Stimulated activated naive CD4-positive, alpha-beta T cell treated with Interleukin-2 at 50 U/mL for 16 hours (primary cell): Measurements from ENCODE around the gene HIPK3.
"Not testable (repeated sequence)": the region's sequence is repeated elsewhere in the genome, so short reads cannot be mapped to it uniquely, and the experiment has no call there.

Experiments
- DNase-seq: peaks from one replicate; lab custom pipeline; 2025; lab: John Stamatoyannopoulos, UW

Gene HIPK3

GRCh38 chr11:33362051-33362910, 105.1 kb downstream of the HIPK3 start:
- no peak for DNase-seq

DNA sequence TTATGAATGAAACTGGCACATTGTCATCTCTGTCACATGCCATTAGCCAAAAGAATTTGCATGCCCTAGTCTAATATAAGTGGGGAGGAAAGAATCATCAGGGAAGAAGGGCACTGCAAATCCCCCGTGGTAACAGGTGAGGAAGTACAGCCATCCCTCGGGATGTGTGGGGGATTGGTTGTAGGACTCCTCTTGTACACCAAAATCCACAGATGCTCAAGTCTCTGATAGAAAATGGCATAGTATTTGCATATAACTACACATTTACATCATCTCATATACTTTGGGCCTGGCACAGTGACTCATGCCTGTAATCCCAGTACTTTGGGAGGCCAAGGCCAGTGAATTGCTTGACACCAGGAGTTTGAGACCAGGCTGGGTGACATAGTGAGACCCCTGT, 109.7 kb downstream of the HIPK3 start:
- no peak for DNase-seq

DNA sequence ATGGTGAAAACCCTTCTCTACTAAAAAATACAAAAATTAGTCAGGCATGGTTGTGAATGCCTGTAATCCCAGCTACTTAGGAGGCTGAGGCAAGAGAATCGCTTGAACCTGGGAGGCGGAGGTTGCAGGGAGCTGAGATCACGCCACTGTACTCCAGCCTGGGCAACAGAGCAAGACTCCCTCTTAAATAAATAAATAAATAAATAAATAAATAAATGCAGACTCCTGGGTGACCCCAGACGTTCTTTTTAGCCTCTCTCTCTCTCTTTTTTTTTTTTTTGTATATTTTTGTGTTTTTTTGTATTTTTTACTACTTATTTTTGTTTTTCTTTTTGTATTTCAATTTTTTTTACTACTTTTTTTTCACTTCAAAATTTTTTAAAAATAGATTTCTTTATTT, 111.3 kb downstream of the HIPK3 start:
- not testable (repeated sequence) for DNase-seq

DNA sequence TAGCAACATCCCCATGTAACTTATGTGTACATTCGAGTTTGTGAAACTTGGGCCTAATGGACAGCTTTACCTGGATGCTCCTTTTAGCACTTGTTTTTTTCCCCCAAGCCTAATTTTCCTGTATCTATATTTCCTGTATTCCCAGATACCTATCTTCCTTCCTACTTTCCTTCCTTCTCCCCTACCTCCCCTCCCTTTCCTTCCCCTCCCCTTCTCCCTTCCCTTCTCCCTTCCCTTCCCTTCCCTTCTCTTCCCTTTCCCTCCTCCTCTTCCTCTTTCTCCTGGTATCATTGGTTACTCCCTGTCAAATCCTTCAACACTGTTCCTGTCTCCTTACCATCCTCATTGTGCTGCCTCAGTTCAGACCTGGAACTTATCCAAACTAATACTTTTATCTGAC, 111.8 kb downstream of the HIPK3 start:
- no peak for DNase-seq

DNA sequence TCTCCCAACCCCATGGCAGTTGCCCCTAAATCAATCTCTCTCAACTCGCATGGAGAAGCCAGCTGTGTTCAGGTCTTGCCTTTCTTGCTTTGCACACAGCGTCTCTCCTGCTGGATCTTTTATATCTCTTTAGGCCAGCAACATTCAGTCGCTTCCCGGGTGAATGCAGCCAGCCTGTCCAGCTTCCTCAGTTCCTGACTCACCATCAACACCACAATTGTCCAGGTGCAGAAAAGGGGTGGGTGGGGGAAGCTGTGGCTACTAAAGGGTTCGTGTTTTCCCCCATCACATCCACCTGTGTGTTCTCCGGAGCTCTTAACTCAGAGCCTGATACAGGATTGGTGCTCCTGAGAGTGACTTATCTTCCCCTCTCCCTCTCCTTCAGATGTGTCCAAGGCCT, 116.5 kb downstream of the HIPK3 start:
- no peak for DNase-seq

DNA sequence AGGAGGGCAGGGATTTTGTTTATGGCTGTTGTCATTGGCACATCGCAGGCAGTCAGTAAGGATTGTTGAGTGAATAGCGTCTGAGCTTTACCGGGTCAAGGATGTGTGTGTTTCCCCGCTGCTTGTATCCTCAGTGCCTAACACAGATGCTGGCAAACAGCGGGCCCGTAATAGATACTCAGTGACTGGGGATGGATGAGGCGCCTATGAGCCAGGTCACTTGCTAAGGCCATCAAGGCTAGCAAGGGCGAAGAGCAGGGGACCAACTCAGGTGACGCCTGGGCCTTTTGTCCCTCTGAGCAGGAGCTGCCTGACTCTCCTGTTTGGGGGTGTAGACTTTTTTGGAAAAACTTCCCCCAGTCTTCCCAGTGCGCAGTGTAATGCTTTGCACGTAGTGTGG, 118.1 kb downstream of the HIPK3 start:
- no peak for DNase-seq

- DNase-seq = no peak
These were observed 118.6 kb downstream of the HIPK3 start, which contains the start of gene KIAA1549L for GRCh38 chr11:33375688-33376311. Gene KIAA1549L (plus strand): TSS chr11:33376108.

DNA sequence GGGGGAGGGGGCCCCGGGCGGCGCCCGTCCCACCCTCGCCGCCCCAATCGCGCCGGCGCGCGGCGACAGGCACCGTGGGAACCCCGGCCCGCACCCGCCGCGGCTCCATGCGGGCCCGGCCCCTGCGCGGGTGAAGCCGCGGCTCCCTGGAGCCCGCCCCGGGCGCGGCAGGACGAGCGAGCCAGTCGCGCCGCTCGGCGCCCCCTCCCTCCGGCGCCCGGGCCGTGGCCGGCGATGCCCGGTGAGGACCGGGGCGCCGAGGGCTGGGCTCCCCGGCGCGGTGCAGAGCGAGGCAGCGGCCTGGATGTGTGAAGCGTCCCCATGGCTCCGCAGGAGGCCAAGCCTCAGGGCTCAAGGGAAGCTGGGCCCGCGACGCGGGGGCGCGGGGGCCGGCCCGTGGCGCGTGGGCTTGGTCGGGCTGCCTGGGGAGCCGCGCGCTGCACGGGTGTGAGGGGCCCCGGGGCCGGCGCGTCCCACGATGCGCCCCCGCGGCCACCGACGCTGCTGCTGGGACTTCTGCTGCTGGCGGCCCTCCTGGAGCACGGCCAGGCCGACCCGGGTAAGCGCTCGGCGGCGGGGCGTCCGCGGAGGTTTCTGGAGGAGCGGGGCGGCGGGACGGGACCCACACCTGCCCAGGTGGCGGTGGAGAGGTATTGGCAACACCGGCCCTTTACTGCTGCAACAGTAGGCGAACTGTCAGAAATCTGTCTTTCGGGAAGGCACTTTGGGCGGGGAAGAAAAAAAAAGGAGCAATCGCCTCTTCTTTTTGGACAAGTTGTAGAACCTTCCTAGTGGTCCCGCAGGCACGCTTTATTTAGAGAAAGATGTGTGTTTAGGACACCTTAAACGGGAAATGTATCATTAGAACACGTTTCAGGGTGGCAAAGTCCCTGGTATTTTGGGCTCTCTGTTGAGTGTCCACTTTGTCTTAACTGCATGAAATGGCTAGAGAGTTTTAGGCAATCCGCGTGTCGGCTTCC, 119.4 kb downstream of the HIPK3 start:
- DNase-seq = no peak

GRCh38 chr11:33377412-33378370, 120.5 kb downstream of the HIPK3 start:
- DNase-seq = no peak

DNA sequence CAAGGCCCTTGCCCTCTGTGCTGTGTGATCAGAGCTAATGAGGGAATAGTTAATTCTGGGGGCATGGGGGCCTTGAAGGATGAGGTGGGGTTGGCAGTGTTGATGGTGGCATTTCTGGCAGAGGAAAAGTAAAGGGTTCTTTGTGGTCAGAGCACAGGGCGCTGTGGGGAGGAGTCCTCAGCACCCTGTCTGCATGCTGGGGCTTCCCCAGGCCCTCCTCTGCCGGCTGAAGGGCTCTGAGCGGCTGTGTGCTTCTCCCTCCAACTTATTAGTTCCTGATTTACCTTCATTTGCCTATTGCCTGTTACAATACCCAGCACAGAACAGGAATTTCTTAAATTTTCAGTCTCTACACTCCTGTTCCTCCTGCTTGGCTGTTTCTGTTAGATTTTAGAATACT, 122.8 kb downstream of the HIPK3 start:
- no peak for DNase-seq

DNA sequence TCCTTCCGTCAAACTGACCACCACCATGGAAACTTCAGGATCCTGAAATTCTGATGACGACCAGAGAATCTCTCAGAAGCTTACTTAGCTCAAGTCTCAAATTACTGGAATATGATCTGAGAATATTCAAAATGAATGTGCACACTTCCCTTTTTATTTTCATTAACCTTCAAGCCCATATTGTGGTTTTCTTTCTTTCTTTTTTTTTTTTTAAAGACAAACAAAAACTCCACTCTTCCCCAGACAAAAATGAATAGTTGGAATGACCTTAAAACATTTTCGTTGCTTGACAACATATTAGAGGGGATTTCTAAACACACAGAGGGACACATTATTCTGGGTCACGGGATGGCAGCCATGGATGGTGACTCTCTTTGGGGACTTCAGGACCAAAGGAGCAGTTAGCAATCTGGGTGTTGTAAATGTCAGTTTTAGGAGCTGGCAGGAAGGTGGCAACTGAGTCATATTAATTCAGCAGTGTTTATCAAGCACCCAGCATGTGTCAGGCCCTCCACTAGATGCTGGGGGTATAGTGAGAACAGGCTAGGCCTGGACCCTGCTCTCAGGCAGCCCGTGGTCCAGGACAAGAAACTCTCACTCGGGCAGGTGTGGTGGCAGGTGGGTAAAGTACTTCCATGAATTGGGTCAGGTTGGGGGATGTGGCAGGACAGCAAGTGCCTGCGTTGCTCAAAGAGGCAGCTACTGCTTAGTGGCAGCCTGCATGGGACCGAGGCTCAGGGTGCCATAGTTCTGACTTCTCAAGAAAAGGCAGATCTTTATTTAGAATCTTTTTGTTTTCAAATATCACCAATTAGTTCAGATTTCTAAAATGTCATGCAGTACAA, 126.1 kb downstream of the HIPK3 start:
- DNase-seq = no peak

GRCh38 chr11:33383920-33384209, 126.7 kb downstream of the HIPK3 start:
- DNase-seq = no peak

DNA sequence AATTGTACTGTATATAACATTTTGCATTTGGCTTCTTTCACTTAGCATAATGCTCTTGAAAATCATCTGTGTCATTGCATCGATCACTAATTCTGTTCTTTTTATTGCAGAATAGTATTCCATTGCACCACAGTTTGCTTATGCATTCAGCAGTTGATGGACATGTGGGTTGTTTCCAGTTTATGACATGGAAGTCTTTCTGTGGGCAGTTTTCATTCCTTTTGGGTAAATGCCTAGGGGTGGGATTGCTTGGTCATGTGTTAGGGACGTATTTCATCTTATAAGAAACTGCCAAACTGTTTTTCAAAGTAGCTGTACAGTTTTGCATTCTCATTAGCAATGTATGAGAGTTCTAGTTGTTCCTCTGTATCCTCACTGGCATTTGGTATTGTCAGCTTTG, 127.0 kb downstream of the HIPK3 start:
- DNase-seq = no peak

DNA sequence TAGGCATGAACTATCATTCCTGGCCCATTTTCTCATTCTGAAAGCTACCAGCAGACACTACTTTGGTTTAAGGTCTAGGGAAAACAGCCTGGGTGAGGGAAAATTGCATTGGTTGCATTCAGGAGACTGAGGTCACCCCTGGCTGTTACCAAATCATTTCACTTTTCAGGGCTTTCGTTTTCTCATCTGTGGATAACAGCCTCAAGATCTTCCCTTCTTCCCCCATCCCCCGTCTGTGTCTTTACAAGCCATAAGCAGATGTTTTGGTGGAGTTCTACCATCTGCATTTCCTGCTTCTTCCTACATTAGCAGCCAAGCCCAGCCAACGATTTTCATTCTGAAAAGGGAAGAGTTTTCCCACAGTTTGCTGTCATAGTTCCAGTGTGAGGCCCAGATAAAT, 130.4 kb downstream of the HIPK3 start:
- no peak for DNase-seq

DNA sequence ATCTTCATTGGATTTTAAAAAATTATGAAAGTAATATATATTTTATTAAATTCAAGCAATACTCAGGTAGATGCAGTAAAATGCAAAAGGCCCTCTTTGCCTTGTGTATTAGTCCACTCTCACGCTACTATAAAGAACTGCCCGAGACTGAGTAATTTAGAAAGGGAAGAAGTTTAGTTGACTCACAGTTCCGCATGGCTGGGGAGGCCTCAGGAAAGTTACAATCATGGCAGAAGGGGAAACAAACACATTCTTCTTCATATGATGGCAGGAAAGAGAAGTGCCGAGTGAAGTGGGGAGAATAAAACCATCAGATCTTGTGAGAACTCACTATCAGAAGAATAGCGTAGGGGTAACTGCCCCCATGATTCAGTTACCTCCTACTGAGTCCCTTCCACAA, 130.8 kb downstream of the HIPK3 start:
- no peak for DNase-seq

GRCh38 chr11:33388793-33389525, 131.8 kb downstream of the HIPK3 start:
- no peak for DNase-seq

GRCh38 chr11:33389635-33390034, 132.5 kb downstream of the HIPK3 start:
- DNase-seq = no peak

DNA sequence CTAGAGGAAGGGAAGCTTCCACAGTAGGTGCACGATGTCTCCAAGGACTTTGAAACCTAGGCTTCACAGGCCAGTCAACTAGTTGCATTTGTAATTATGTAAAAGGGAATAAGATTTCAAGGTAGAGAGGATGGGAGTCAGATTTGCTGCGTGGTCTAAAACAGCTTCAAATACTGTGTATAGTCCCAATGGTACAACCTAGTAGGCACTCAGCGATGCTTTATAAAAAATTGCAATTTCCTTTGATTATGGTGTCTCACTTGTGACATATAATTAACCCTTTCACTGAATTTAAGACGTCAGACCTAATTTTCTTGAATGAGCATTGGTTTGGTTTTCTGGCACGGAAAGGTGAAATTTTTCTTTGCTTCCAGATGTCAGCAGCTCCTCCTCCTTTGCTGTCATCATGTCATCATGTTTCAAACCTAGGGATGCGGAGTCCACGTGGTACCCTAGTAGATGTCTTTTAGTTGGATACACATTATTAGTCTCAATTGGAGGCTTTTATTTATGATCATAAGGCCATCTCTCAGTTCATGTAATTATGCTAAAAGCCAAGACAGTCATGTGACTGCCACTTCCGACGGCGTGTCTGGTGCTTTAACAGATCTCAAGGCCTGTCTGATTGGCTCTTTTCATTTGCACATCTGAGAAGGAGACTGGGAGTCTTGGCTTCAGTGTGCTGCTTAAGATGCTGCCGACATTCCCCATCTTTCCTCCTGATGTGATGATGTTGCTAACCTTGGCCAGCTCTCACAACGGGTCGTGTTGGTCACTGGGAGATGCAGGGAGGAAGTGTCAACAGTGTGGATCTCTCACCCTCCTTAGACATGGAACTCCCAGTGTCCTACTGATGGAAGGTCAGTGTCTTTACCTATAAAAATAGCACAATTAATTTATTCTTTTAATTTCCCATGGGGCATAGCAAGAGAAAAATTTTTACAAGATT, 134.0 kb downstream of the HIPK3 start:
- no peak for DNase-seq

- no peak for DNase-seq
These were observed 134.7 kb downstream of the HIPK3 start for GRCh38 chr11:33391893-33392251.
